ENCODE data around the gene PEX16. TPM values are rescaled to one million over a fixed set of nuclear protein-coding genes. Genes with fewer than 3 reads are reported as not detected.

Gene PEX16
- total and polyA plus RNA-seq, 2 donors = 10.5 to 41.5 TPM

DNA sequence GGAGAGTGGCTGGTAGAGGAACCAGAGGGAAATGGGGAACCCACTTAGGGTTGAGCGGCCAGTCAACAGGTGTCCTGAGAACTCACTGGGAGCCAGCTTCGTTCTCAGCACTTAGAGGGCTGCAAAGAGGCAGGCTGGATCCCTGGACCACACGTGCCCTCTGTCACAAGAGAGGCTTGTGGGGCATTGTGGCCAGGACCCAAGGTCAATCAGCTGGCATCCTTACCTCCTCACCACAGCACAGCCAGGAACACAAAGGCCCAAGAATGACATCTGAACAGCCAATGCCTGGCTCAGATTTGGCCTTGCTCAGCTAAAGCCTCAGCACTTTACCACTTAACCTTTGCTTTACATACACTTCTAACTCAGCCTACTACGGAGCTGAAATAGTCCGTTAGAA, 24.8 kb downstream of the PEX16 start:
- Histone ChIP-seq H3K36me3 (ENCODE audit: insufficient read depth) (no peaks in the 10 kb centered on the region), H3K4me3 (ENCODE audit: low read depth, low read length) (no peak overlapping the region), H3K4me1 (ENCODE audit: insufficient read depth) (no peaks in the 10 kb centered on the region), H3K27ac (ENCODE audit: low read depth) (no peak overlapping the region)
- WGBS = 78% methylated on average over 5 of the region's 5 CpGs
- DNase-seq (ENCODE audit: extremely low spot score) = no peak

DNA sequence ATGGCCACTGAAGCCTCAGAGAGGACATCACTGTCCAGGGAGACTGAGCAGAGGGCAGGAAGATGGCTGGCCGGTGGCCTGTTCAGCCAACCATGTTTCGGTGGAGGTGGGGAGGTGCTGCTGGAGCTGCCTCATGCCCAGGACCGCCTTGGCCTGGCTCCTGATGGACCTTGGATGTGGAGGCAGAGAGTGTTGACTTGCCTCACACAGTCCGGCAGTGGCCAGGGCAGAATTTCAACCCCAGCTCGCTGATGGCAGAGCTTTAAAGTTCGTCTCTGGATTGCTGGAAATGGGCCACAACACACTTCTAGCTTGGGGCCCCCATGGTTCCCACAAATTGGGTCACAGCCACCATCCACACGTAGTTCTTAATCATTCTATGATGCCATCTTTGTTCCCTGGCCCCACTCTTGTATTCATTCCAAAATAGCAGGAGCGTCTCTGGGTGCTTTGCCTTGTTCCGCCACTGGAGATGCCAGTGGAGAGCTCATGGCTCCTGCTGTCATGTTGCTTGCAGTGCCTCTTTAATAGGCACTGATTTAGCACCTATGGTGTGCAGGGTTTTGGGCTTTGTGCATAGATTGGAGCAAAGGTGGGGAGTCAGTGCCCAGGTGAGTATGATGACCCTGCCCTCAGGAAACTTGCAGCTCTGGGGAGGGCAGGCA, 26.7 kb downstream of the PEX16 start:
- DNase-seq (ENCODE audit: extremely low spot score) = no peak
- H3K27ac ChIP-seq (ENCODE audit: low read depth) = no peak overlapping the region
- H3K4me3 ChIP-seq (ENCODE audit: low read depth, low read length) = no peak overlapping the region
- WGBS = 78% methylated on average over 9 of the region's 9 CpGs
- H3K36me3 ChIP-seq (ENCODE audit: insufficient read depth) = no peaks in the 10 kb centered on the region
- no peaks in the 10 kb centered on the region for H3K4me1 ChIP-seq (ENCODE audit: insufficient read depth)

DNA sequence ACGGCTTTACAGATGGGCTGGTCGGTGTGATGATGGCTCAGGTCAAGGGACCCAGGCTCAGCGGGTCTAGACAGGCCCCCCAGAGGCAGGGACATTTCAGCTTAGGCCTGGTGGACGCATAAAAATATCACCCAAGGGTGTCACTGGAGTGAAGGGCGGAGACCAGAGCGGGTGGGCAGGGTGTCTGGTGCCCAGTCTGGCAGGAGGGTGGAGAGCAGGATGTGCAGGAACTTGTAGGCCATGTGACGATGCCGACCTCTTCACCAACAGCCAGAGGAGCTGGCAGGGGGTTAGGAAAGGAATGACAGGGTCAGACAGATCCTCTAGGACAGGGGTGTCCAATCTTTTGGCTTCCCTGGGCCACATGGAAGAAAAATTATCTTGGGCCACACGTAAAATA, 27.7 kb downstream of the PEX16 start:
- DNase-seq (ENCODE audit: extremely low spot score) = no peak
- no peaks in the 10 kb centered on the region for H3K36me3 ChIP-seq (ENCODE audit: insufficient read depth)
- H3K4me3 ChIP-seq (ENCODE audit: low read depth, low read length) = no peak overlapping the region
- no peak overlapping the region for H3K27ac ChIP-seq (ENCODE audit: low read depth)
- H3K4me1 ChIP-seq (ENCODE audit: insufficient read depth) = no peaks in the 10 kb centered on the region
- WGBS = 86% methylated on average over 9 of the region's 9 CpGs

DNA sequence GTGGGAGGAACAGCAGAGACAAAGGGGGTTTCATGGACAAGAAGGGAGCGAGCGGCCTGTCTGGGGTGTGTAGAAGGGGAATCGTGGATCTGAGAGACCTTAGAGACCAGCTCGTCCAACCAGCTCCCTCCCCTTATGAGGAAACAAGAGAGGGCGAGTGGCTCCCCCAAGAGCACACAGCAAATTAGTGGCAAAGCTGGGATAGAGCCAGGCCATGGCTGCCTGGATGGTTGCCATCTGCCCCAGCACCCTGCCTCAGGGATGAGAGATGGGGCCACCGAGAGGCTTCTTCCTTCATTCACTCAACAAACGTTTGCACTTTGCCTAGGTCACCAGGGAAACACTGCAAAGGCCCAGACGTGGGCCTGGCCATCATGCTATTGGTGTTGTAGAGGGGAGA, 28.1 kb downstream of the PEX16 start:
- no peak for DNase-seq (ENCODE audit: extremely low spot score)
- Histone ChIP-seq H3K27ac (ENCODE audit: low read depth) (no peak overlapping the region), H3K36me3 (ENCODE audit: insufficient read depth) (no peaks in the 10 kb centered on the region), H3K4me1 (ENCODE audit: insufficient read depth) (no peaks in the 10 kb centered on the region), H3K4me3 (ENCODE audit: low read depth, low read length) (no peak overlapping the region)
- WGBS = 83% methylated on average over 8 of the region's 8 CpGs

DNA sequence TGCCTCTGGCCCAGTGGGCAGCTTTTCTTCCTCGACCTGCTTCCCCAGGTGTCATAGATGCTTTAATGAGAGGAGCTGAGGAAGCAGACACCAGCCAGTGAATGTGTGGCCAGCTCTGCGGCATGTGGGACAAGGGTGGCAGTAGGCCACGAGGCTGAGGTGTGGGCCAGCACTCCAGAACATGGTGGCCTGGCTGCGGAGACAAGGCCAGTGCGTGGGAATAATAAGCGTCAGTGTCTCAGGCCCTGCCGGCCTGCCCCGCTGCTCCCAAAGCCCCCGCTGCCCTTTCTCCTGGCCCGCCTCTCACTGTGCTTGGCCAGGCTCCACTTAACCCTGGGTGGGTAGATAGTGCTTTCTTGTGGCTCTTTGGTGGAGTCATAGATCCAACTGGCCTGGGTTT, 30.1 kb downstream of the PEX16 start:
- 86% methylated on average over 10 of the region's 10 CpGs for WGBS

DNA sequence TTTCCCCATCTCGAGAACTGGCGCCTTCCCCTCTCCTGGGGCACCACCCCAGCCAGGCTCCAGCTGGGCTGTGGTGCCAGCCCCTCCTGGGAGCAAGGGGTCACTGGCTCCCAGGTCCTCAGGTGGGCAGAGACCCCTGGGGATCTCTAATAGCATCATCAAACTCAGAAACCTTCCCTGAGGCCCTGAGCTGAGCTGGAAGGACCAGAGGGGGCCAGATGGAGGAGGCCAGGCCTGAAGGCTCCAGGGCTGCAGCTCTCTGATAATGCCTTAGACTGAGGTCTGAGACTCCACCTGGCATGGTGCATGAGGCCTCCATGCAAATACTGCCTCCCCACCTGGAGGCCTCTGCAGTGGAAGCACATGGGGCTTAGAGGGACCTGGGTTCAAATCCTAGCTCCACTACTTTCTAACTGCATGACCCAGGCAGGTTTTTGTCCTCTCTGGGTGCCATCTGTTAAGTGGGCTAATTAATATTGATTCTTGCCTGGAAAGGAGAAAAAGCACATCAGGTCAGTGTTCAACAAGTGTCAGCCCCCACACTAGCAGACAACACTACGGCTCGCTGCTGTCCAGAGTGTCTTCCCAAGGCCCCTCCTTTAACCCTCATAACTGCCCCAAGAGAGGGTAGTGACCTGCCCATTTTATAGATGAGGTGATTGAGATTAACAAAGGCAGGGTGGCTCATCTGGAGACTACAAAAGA, 30.7 kb downstream of the PEX16 start:
- Histone ChIP-seq H3K36me3 (ENCODE audit: insufficient read depth) (no peaks in the 10 kb centered on the region), H3K4me3 (ENCODE audit: low read depth, low read length) (no peak overlapping the region), H3K4me1 (ENCODE audit: insufficient read depth) (no peaks in the 10 kb centered on the region), H3K27ac (ENCODE audit: low read depth) (no peak overlapping the region)
- 89% methylated on average over 4 of the region's 4 CpGs for WGBS
- no peak for DNase-seq (ENCODE audit: extremely low spot score)

More for the DNA sequence above, 30.1 kb downstream of the PEX16 start:
- H3K4me1 ChIP-seq (ENCODE audit: insufficient read depth) = no peaks in the 10 kb centered on the region
- no peak overlapping the region for H3K4me3 ChIP-seq (ENCODE audit: low read depth, low read length)
- DNase-seq (ENCODE audit: extremely low spot score) = no peak
- no peaks in the 10 kb centered on the region for H3K36me3 ChIP-seq (ENCODE audit: insufficient read depth)
- H3K27ac ChIP-seq (ENCODE audit: low read depth) = no peak overlapping the region

DNA sequence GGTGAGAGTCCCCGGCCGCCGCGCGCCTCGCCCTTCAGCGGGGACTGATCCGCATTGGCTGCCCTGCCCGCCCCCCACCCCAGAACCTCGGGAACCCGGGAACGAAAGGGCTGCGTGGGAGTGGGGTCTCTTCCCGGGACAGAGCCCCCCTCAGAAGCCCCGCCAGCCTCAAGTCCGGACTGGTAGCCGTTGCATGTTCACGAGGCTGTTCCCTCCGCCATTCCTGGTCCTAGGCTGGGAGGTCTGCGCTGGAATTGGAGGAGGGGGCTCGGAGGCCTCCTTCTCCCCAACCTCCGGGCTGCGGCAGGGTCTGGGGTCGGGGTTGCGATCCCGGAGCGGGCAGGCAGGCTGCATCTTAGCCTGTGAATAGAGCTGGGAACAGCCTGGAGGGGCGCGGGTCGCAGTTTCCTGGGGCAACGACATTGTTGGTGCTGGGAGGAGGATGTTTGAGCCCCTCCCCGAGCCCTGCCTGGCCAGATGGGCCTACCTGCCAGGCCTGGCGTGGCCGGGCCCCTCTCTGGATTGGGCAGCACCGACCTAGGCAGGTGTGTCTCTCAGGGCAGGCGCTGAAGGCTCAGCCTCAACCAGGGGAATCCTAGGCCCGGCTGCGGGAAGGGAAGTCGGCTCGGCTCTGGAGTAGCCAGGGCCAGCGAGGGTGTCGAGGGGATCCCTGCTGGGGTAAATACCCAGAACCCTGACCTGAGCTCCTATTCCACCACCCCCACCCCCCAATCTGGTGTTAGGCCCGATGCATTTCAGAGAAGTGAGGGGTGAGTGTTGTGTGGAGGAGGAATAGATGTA, 31.6 kb downstream of the PEX16 start:
- 14% methylated on average over 43 of the region's 43 CpGs for WGBS
- peaks cover 1% of the 10 kb centered on the region for H3K36me3 ChIP-seq (ENCODE audit: insufficient read depth)
- DNase-seq (ENCODE audit: extremely low spot score) = no peak

DNA sequence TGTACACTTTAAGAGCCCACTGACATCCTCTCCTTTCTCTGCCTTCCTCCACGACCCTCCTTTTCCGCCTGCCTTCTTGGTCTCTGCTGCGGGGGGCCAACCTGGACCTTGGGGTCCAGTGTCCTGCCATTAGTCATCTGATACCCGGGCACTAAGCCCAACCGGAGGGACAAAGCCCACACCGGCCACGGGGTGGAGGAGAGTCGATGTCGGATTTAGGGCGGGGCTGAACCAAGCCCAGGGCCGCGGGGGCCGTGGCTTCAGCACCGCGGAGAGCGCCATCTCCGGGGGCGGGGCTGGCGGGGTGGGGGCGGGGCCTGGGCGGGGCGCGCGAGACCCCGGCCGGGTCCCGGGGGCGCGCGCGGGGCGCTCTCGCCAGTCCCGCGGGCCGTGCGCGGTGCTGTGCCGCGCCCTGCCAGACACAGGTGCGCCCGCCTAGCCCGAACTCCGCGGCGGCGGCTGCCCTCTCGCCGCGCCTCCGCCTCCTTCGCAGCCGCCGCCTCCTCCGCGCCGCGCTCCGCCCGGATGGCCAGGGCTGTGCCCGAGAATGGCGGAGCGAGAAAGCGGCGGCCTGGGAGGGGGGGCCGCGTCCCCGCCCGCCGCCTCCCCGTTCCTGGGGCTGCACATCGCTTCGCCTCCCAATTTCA, 32.3 kb downstream of the PEX16 start, which contains the start of gene MAPK8IP1:
MAPK8IP1 (plus strand) TSS at position 378 of the 647 bp plus-strand sequence; CDS start at position 548, 170 bp downstream.
- DNase-seq (ENCODE audit: extremely low spot score) = no peak
- 1% methylated on average over 73 of the region's 73 CpGs for WGBS

More for the DNA sequence above, 31.6 kb downstream of the PEX16 start:
- H3K4me1 ChIP-seq (ENCODE audit: insufficient read depth) = no peaks in the 10 kb centered on the region
- H3K27ac ChIP-seq (ENCODE audit: low read depth) = no peak overlapping the region
- H3K4me3 ChIP-seq (ENCODE audit: low read depth, low read length) = peak overlapping the region; percentile 63

DNA sequence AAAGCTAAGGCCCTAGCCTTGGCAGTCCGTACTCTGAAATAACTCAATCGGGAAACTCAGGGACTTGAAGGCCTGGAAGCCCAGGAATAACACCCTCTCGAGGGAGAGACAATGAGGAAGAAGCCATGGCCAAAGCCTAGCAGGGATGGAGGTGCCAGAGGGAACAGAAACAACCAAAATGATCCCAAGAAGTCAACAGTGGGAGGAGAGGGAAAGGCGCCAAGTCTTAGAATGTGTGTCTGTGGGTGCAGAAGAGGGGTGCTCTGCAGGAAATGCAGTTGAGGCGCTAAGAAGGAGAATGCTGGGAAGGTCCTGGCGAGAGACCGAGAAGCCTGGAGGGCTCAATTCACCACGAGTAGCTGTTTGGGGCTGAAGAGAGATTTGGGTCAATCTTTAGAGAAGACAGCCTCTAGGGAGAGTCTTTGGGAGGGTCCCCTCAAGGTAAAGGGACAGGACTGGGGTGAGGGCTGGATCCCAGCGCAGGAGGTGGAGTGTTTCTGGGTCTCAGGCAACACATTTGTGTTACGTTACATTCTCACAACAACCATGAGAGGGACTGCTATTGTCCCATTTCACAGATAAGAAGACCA, 33.0 kb downstream of the PEX16 start:
- DNase-seq (ENCODE audit: extremely low spot score) = no peak
- Histone ChIP-seq H3K4me1 (ENCODE audit: insufficient read depth) (no peaks in the 10 kb centered on the region), H3K27ac (ENCODE audit: low read depth) (no peak overlapping the region), H3K36me3 (ENCODE audit: insufficient read depth) (peaks cover 2% of the 10 kb centered on the region), H3K4me3 (ENCODE audit: low read depth, low read length) (no peak overlapping the region)
- 85% methylated on average over 10 of the region's 10 CpGs for WGBS

More for the DNA sequence above, 32.3 kb downstream of the PEX16 start, which contains the start of gene MAPK8IP1:
- peaks cover 2% of the 10 kb centered on the region for H3K36me3 ChIP-seq (ENCODE audit: insufficient read depth)
- peak within 1 kb of the TSS; percentile 63 for H3K4me3 ChIP-seq (ENCODE audit: low read depth, low read length)
- H3K4me1 ChIP-seq (ENCODE audit: insufficient read depth) = no peaks in the 10 kb centered on the region
- H3K27ac ChIP-seq (ENCODE audit: low read depth) = no peak within 1 kb of the TSS

DNA sequence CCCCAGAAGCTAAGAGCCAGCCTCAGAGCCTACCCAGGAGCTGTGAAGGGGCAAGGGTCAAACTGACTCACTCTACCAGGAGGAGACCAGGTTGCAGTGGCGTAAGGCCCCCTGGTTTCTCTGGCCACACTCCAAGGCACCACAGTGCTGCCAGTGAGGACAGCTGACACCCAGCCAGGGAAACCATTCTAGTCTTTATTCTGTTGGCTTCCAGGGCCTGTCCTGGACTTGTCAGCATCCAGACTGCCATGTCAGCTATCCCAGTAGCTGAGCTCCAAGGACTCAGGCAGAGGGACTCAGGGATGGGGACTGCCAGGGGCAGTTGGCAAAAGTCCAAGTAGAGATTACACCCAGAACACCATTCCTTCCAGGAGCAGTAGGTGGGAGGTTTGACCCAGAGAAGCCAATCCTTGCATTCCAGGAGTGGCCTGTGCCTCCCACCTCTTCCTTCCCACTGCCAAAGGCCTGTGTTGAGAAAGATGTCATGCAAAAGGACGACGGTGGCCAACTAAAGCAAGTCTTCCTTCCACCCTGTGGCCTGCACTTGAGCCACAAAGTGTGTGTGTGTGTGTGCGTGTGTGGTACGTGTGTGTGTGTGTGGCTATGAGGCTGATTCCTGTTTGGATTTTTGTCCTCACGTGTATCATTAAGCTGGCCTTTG, 35.8 kb downstream of the PEX16 start:
- H3K27ac ChIP-seq (ENCODE audit: low read depth) = no peak overlapping the region
- 82% methylated on average over 6 of the region's 6 CpGs for WGBS
- peaks cover 2% of the 10 kb centered on the region for H3K36me3 ChIP-seq (ENCODE audit: insufficient read depth)

DNA sequence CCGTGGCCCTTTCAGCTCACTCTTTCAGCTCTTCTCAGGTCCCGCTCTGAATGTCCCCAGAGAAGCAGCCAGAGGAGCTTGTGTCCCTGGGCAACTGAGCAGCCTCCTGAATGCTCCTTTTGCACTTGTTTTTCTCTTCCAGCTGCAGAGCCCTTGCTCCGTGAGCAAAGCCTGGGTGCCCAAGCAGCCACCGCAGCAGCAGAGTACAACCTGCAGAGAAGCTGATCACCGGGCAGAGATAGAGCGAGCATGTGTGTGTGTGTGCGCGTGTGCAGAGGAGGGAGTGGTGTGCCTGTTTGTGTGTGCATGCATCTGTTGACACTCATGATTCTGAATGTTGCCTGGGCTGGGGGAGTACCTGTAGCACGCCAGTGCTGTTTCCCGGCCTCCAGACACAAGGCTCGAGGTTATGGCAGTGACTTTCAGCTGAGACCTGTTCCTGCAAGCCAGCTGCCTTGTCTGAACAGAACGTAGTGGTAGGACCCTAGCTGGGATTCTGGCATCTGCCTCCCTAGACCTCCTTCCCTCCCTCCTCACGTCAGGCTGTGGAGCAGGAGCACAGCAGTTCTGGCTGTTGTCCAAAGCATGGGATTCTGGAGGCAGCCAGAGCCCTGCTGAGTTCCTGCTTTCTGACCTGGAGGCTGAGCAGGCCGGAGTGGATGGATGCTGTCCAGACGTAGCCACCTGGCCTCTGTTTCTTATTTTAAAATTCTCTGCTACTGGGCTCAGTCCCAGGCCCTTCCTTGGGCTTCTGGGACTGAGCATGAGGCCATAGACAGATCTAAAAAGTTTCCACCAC, 36.7 kb downstream of the PEX16 start:
- H3K4me1 ChIP-seq (ENCODE audit: insufficient read depth) = no peaks in the 10 kb centered on the region
- H3K4me3 ChIP-seq (ENCODE audit: low read depth, low read length) = no peak overlapping the region
- WGBS = 78% methylated on average over 15 of the region's 15 CpGs
- H3K36me3 ChIP-seq (ENCODE audit: insufficient read depth) = peaks cover 2% of the 10 kb centered on the region
- no peak for DNase-seq (ENCODE audit: extremely low spot score)
- no peak overlapping the region for H3K27ac ChIP-seq (ENCODE audit: low read depth)

More for the DNA sequence above, 35.8 kb downstream of the PEX16 start:
- H3K4me1 ChIP-seq (ENCODE audit: insufficient read depth) = no peaks in the 10 kb centered on the region
- DNase-seq (ENCODE audit: extremely low spot score) = no peak
- H3K4me3 ChIP-seq (ENCODE audit: low read depth, low read length) = no peak overlapping the region
